HAP-1 (cell line): Measurements from ENCODE around the gene NSG1.

Experiments used
- DNase-seq, 2 experiments: peaks; one replicate each; pipeline ENCODE4 v3.0.0-alpha.2; 2016 to 2020; ENCODE audit warnings: low spot score in 2 of 2
- H3K27me3 ChIP-seq: fragments of 250-450 bp; sonication (Bioruptor Pico); 2 replicates; pipeline ENCODE4 v1.5.1; 2020; ENCODE audit warnings: low read depth, mild to moderate bottlenecking, moderate library complexity
- H3K36me3 ChIP-seq: fragments of 250-450 bp; sonication (Bioruptor Pico); replicated peaks from 2 replicates; pipeline ENCODE4 v1.5.1; 2020; ENCODE audit warnings: mild to moderate bottlenecking
- H3K4me1 ChIP-seq: fragments of 250-450 bp; sonication (Bioruptor Pico); 2 replicates; pipeline ENCODE4 v1.5.1; 2020; ENCODE audit warnings: mild to moderate bottlenecking
- H3K4me3 ChIP-seq: fragments of 250-450 bp; sonication (Bioruptor Pico); 2 replicates; pipeline ENCODE4 v1.5.1; 2020; ENCODE audit warnings: mild to moderate bottlenecking, moderate library complexity
- H3K9me3 ChIP-seq: fragments of 250-450 bp; sonication (Bioruptor Pico); 2 replicates; pipeline ENCODE4 v1.5.1; 2020; ENCODE audit warnings: mild to moderate bottlenecking, moderate library complexity
- in situ Hi-C: fragments of 300-500 bp; cut with MboI; formaldehyde crosslinking; loops from 3 replicates; pipeline ENCODE4 v1.14.3; 2020; ENCODE audit warnings: low sequenced_read_pairs, inconsistent platforms, mixed read lengths

NSG1 gene

GRCh38 chr4:4384837-4385236, 2.1 kb upstream of the NSG1 start:
- Histone ChIP-seq H3K4me1 (no peaks in the 10 kb centered on the region; the same call in 1 of the 2 replicates), H3K27me3 (peaks cover 11% of the 10 kb centered on the region), H3K36me3 (no peaks in the 10 kb centered on the region; the same call in 1 of the 2 replicates), H3K9me3 (no peaks in the 10 kb centered on the region), H3K4me3 (no peak overlapping the region)
- in situ Hi-C loops: no loop called here
- DNase-seq: peak; percentile 16 to 75

- H3K9me3 ChIP-seq: no peaks in the 10 kb centered on the region
- DNase-seq: no peak
- H3K4me3 ChIP-seq: peak overlapping the region; percentile 48
- no peaks in the 10 kb centered on the region; the same call in 1 of the 2 replicates for H3K36me3 ChIP-seq
- peaks cover 11% of the 10 kb centered on the region for H3K27me3 ChIP-seq
- no peaks in the 10 kb centered on the region; the same call in 1 of the 2 replicates for H3K4me1 ChIP-seq
- in situ Hi-C loops: no loop called here
Observed at GRCh38 chr4:4385729-4386295, 1.1 kb upstream of the NSG1 start.

- peak overlapping the region; percentile 48 for H3K4me3 ChIP-seq
- H3K4me1 ChIP-seq: no peaks in the 10 kb centered on the region; the same call in 1 of the 2 replicates
- peak; percentile 27 to 71 for DNase-seq
- in situ Hi-C loops: no loop called here
- H3K36me3 ChIP-seq: peaks cover 4% of the 10 kb centered on the region; the same call in 1 of the 2 replicates
- no peaks in the 10 kb centered on the region for H3K9me3 ChIP-seq
- H3K27me3 ChIP-seq: peaks cover 11% of the 10 kb centered on the region
Observed at GRCh38 chr4:4386296-4386735, 586 bp upstream of the NSG1 start.

GRCh38 chr4:4387531-4388310, 819 bp downstream of the NSG1 start:
- Histone ChIP-seq H3K4me3 (peak overlapping the region; percentile 48), H3K36me3 (peaks cover 18% of the 10 kb centered on the region), H3K9me3 (no peaks in the 10 kb centered on the region), H3K4me1 (no peaks in the 10 kb centered on the region; the same call in 1 of the 2 replicates), H3K27me3 (peaks cover 11% of the 10 kb centered on the region)
- DNase-seq: peak in 1 of 2 experiments; percentile 57
- in situ Hi-C loops: no loop called here

- no peaks in the 10 kb centered on the region; the same call in 1 of the 2 replicates for H3K4me1 ChIP-seq
- H3K9me3 ChIP-seq: no peaks in the 10 kb centered on the region
- peak overlapping the region; percentile 48 for H3K4me3 ChIP-seq
- in situ Hi-C loops: no loop called here
- peak in 1 of 2 experiments; percentile 4 for DNase-seq
- H3K36me3 ChIP-seq: peaks cover 25% of the 10 kb centered on the region
- H3K27me3 ChIP-seq: peaks cover 11% of the 10 kb centered on the region
Observed at GRCh38 chr4:4388311-4388790, 1.4 kb downstream of the NSG1 start.

GRCh38 chr4:4388836-4389575, 2.1 kb downstream of the NSG1 start:
- Histone ChIP-seq H3K4me1 (no peaks in the 10 kb centered on the region; the same call in 1 of the 2 replicates), H3K9me3 (no peaks in the 10 kb centered on the region), H3K36me3 (peaks cover 30% of the 10 kb centered on the region), H3K4me3 (no peak overlapping the region), H3K27me3 (peaks cover 11% of the 10 kb centered on the region)
- in situ Hi-C loops: no loop called here
- DNase-seq: no peak

DNA sequence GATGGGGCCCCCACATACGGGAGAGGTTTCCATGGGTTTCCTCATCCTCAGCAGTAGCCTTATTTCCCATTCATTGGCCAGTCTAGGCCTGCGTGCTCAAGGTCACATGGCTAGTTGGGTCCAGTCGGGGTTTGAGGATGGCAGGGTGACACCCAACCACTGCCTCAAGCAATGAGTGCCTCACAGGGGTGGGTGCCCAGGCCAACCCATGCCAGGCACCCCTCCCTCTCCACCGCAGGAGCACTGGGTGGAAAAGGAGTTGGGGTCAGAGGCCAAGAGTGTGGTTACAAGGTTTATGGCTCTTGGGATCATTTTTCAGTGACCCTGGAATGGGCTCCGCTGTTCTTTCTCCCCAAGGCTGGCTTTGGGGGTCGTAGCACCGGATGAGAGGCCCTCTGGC, 3.1 kb downstream of the NSG1 start:
- peaks cover 30% of the 10 kb centered on the region for H3K36me3 ChIP-seq
- H3K27me3 ChIP-seq: peaks cover 11% of the 10 kb centered on the region

GRCh38 chr4:4390515-4391240, 3.8 kb downstream of the NSG1 start:
- Histone ChIP-seq H3K36me3 (peaks cover 30% of the 10 kb centered on the region), H3K4me1 (no peaks in the 10 kb centered on the region; the same call in 1 of the 2 replicates), H3K9me3 (no peaks in the 10 kb centered on the region), H3K27me3 (peaks cover 8% of the 10 kb centered on the region), H3K4me3 (no peak overlapping the region)
- in situ Hi-C loops: no loop called here
- no peak for DNase-seq

More for the DNA sequence above, 3.1 kb downstream of the NSG1 start:
- in situ Hi-C loops: no loop called here
- H3K4me1 ChIP-seq: no peaks in the 10 kb centered on the region; the same call in 1 of the 2 replicates
- H3K4me3 ChIP-seq: no peak overlapping the region
- DNase-seq: no peak
- no peaks in the 10 kb centered on the region for H3K9me3 ChIP-seq

DNA sequence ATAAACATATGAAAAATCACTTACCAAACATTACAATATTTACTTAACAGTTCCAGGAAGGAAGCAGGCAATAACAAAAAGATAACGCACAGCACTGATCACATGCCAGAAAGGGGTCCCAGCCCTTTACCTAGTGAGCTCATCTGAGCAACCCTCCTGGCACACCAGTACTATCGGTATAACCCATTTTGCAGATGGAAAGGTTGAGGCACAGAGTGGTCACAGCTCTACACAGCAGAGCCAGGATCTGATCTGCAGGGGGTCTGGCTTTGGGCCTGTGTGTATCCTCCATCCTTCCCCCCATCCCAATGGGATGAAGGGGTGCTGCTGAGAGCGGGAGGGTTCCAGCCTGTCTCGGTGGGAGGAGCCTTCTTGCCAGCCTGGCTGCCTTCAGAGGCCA, 5.0 kb downstream of the NSG1 start:
- Histone ChIP-seq H3K9me3 (no peaks in the 10 kb centered on the region), H3K4me1 (no peaks in the 10 kb centered on the region; the same call in 1 of the 2 replicates), H3K36me3 (peaks cover 30% of the 10 kb centered on the region), H3K4me3 (no peak overlapping the region), H3K27me3 (0 out of 2 replicates have a peak, but pooled peaks cover 3% of the 10 kb centered on the region)
- no peak for DNase-seq
- in situ Hi-C loops: no loop called here

DNA sequence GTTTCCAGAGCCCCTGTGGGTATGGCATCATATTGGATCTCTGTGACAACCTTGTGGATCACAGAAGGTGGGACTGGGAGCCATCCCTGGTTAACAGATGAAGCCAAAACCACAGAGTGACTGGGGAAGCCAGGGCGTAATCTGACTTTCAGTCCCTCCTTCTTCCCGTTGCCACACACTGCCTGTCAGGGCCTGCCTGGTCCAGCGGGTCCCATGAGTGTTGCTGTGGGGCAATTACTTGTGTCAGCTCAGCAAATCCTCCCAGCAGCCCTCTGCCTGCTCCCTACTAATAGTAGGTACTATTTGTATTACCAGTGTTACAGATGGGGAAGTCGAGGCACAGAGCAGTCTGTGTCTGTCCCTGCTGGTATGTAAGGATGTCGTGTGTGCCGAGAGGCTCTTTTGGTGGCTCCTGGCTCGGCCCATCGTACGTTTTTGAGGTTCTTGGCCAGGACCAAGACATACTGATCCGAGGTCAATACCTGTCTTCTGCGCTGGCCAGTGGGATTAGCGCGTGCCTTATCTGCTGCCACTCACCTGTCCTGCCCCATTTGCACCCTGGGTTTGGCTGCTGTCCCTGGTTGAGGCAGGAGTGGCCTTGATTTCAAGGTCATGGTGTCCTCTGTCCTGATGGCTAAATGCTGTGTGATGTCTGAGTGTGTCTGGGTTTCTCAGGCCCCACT, 5.7 kb downstream of the NSG1 start:
- no peak overlapping the region for H3K4me3 ChIP-seq
- in situ Hi-C loops: no loop called here
- DNase-seq: no peak
- peaks cover 30% of the 10 kb centered on the region for H3K36me3 ChIP-seq
- 0 out of 2 replicates have a peak, but pooled peaks cover 3% of the 10 kb centered on the region for H3K27me3 ChIP-seq
- no peaks in the 10 kb centered on the region for H3K9me3 ChIP-seq
- H3K4me1 ChIP-seq: no peaks in the 10 kb centered on the region; the same call in 1 of the 2 replicates

DNA sequence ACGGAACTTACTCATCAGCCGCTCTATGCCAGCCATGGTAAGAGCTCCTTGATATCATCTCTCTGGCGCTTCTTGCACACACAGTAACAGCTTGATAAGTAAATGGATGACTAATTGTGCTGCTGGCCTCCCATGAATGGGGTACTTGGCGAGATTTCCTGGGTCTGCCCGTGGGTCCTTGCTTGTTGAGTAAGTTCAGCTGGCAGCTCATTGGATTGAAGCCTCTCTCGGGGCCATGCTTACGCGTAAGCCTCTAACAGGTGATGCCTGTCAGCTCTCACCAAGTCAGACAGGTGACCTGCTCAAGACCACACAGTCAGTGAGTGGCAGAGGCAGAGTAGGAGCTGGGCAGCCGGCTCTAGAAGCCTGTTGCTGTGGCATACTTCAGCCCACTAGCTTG, 7.7 kb downstream of the NSG1 start:
- no peak for DNase-seq
- Histone ChIP-seq H3K4me1 (no peaks in the 10 kb centered on the region), H3K36me3 (peaks cover 40% of the 10 kb centered on the region), H3K27me3 (no peaks in the 10 kb centered on the region), H3K4me3 (no peak overlapping the region), H3K9me3 (no peaks in the 10 kb centered on the region)
- in situ Hi-C loops: no loop called here

DNA sequence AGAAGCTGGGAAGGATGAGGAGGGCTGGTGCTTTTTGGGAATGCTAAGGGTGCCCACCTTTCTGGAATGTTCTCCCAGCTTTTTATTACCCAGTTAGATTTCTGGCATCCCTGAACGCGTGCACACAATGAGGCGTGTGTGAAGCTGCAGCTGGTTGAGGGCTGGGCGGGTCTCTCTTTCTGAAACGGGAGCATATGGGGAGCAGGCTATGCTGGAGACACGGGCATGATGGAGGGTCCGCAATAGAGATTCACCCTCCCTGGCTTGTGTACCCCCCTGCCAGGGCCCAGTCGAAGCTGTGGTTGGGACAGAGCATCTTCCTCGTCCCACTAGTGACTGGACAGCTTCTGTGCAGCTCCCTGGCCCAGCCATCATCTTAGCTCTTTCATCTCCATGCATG, 8.5 kb downstream of the NSG1 start:
- no peak for DNase-seq

More for the DNA sequence above, 8.5 kb downstream of the NSG1 start:
- H3K4me3 ChIP-seq: no peak overlapping the region
- no peaks in the 10 kb centered on the region for H3K27me3 ChIP-seq
- in situ Hi-C loops: no loop called here
- no peaks in the 10 kb centered on the region for H3K9me3 ChIP-seq
- H3K36me3 ChIP-seq: peaks cover 44% of the 10 kb centered on the region
- H3K4me1 ChIP-seq: no peaks in the 10 kb centered on the region
